ENCODE data around the gene ELMO1. TPM values are rescaled to one million over a fixed set of nuclear protein-coding genes. Genes with fewer than 3 reads are reported as not detected.

The ELMO1 gene
- total and polyA plus RNA-seq, 8 donors, result 3.0 to 20.6 (median 6.6) TPM

- ATAC-seq, result no peak
- H3K4me1 ChIP-seq, result peaks cover 0 to 7% (median 5%) of the 10 kb centered on the region in 3 donors
Measured at GRCh38 chr7:37197108-37197507, 251.6 kb downstream of the ELMO1 start.

DNA sequence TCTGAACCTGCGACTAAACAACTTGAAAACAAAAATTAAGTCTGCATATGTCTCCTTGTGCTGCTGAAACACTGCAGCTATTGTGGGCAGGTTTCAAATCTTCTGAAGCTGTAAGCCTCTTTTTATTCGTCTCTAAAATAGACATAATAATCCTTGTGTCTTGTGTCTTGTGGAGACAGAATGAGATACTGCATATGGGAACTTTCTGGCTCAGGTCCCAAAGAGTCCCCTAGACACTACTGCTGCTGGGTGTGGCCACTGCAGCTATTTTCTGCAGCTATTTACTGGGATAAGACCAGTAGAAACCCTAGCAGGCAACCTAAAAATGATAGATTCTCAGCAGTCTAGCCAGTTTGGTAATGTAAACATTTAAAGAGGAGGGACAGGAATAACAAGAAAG, 252.0 kb downstream of the ELMO1 start:
- DNase-seq, result no peak
- intact Hi-C loops (cut with DNase I), result loop anchor here in 2 of 3 donors (10.0 kb wide), 2 partner anchors 712 to 722 kb away; no protein-coding TSS in a partner anchor
- H3K9me3 ChIP-seq, result no peaks in the 10 kb centered on the region
- H3K4me1 ChIP-seq, result peaks cover 0 to 7% (median 5%) of the 10 kb centered on the region in 3 donors
- no peak overlapping the region for H3K4me3 ChIP-seq
- WGBS, 2 donors, result 78 to 79% methylated on average over 2 of the region's 2 CpGs
- no peak for ATAC-seq
- TF ChIP-seq, protein P1, sequence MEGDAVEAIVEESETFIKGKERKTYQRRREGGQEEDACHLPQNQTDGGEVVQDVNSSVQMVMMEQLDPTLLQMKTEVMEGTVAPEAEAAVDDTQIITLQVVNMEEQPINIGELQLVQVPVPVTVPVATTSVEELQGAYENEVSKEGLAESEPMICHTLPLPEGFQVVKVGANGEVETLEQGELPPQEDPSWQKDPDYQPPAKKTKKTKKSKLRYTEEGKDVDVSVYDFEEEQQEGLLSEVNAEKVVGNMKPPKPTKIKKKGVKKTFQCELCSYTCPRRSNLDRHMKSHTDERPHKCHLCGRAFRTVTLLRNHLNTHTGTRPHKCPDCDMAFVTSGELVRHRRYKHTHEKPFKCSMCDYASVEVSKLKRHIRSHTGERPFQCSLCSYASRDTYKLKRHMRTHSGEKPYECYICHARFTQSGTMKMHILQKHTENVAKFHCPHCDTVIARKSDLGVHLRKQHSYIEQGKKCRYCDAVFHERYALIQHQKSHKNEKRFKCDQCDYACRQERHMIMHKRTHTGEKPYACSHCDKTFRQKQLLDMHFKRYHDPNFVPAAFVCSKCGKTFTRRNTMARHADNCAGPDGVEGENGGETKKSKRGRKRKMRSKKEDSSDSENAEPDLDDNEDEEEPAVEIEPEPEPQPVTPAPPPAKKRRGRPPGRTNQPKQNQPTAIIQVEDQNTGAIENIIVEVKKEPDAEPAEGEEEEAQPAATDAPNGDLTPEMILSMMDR (IDR thresholded peaks at IDR 0.05), result no peak
- H3K27me3 ChIP-seq, result no peaks in the 10 kb centered on the region
- H3K36me3 ChIP-seq, result no peaks in the 10 kb centered on the region
- no peak overlapping the region for H3K27ac ChIP-seq
- FAIRE-seq, result no peak

More at GRCh38 chr7:37197108-37197507, 251.6 kb downstream of the ELMO1 start:
- Histone ChIP-seq H3K27me3 (no peaks in the 10 kb centered on the region), H3K4me3 (no peak overlapping the region), H3K9me3 (no peaks in the 10 kb centered on the region), H3K27ac (no peak overlapping the region), H3K36me3 (no peaks in the 10 kb centered on the region)
- intact Hi-C loops (cut with DNase I), result loop anchor here in 2 of 3 donors (10.0 kb wide), 2 partner anchors 712 to 722 kb away; no protein-coding TSS in a partner anchor
- FAIRE-seq (no peak), DNase-seq (no peak)
- TF ChIP-seq, protein P1 (IDR thresholded peaks at IDR 0.05), result no peak
- 83 to 89% methylated on average over 10 of the region's 10 CpGs for WGBS, 2 donors

- ATAC-seq (no peak), FAIRE-seq (no peak), DNase-seq (no peak)
- intact Hi-C loops (cut with DNase I), result loop anchor here in 2 of 3 donors (10.0 kb wide), 2 partner anchors 711 to 721 kb away; no protein-coding TSS in a partner anchor
- Histone ChIP-seq H3K9me3 (no peaks in the 10 kb centered on the region), H3K27me3 (no peaks in the 10 kb centered on the region), H3K4me3 (no peak overlapping the region), H3K36me3 (no peaks in the 10 kb centered on the region), H3K27ac (no peak overlapping the region), H3K4me1 (no peaks in the 10 kb centered on the region)
- TF ChIP-seq, protein P1 (IDR thresholded peaks at IDR 0.05), result no peak
- WGBS, 2 donors, result 96 to 98% methylated on average over 7 of the region's 7 CpGs
Measured at GRCh38 chr7:37195388-37195787, 253.3 kb downstream of the ELMO1 start.

GRCh38 chr7:37194943-37195342, 253.7 kb downstream of the ELMO1 start:
- intact Hi-C loops (cut with DNase I), result loop anchor here in 2 of 3 donors (10.0 kb wide), 2 partner anchors 710 to 720 kb away; no protein-coding TSS in a partner anchor
- Histone ChIP-seq H3K9me3 (no peaks in the 10 kb centered on the region), H3K4me3 (no peak overlapping the region), H3K27me3 (no peaks in the 10 kb centered on the region), H3K27ac (no peak overlapping the region), H3K36me3 (no peaks in the 10 kb centered on the region), H3K4me1 (peaks cover 0 to under 1% (median 0%) of the 10 kb centered on the region in 3 donors)
- ATAC-seq, result no peak
- FAIRE-seq, result no peak
- WGBS, 2 donors, result 90 to 92% methylated on average over 4 of the region's 4 CpGs
- TF ChIP-seq, protein P1 (IDR thresholded peaks at IDR 0.05), result no peak
- DNase-seq, result no peak

DNA sequence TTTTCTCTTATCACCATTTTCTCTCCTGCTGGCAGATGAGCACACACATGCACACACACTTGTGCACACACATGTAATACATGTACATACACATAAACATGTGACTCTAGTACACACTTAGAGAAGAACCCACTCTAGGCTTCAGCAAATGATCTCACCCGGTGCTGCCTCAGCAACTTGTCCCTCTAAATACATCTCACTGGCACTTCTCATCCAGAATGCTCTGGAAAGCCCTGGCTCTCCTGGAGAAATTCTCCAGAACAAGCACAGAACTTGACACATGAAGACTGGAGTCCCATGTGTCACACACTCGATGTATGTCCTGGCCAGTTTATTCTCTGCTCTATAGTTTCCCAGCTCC, 254.9 kb downstream of the ELMO1 start:
- peaks cover 0 to 3% (median 0%) of the 10 kb centered on the region in 3 donors for H3K4me1 ChIP-seq
- no peak overlapping the region for H3K4me3 ChIP-seq
- no peaks in the 10 kb centered on the region for H3K9me3 ChIP-seq
- no peaks in the 10 kb centered on the region for H3K27me3 ChIP-seq
- no peak overlapping the region for H3K27ac ChIP-seq
- WGBS, 2 donors, result 60% methylated on average over 2 of the region's 2 CpGs
- FAIRE-seq (no peak), ATAC-seq (no peak), DNase-seq (no peak)
- TF ChIP-seq, protein P1 (IDR thresholded peaks at IDR 0.05), result no peak
- intact Hi-C loops (cut with DNase I), result loop anchor here in 2 of 3 donors (10.0 kb wide), 2 partner anchors 709 to 719 kb away; no protein-coding TSS in a partner anchor
- no peaks in the 10 kb centered on the region for H3K36me3 ChIP-seq

Measured in pancreas (tissue), 10 donors.